SK-N-MC (cell line): Measurements from ENCODE around the gene GALT.

Experiments used
- EZH2 ChIP-seq: fragments of 200-600 bp; sonication (generic); IDR thresholded peaks from one replicate; pipeline ENCODE4 v1.6.1; 2017; ENCODE audit warnings: antibody characterized with exemption
- FOXP2 ChIP-seq: optimal IDR thresholded peaks from 2 replicates; pipeline ENCODE3; 2011; ENCODE audit warnings: mild to moderate bottlenecking, moderate library complexity; ENCODE audit not compliant: insufficient read depth; ENCODE audit errors: extremely low read length, control extremely low read depth
- POLR2AphosphoS5 ChIP-seq: IDR thresholded peaks from 2 replicates; pipeline ENCODE4 v1.6.1; 2012; ENCODE audit warnings: mild to moderate bottlenecking, low read depth, low read length, borderline replicate concordance

DNA sequence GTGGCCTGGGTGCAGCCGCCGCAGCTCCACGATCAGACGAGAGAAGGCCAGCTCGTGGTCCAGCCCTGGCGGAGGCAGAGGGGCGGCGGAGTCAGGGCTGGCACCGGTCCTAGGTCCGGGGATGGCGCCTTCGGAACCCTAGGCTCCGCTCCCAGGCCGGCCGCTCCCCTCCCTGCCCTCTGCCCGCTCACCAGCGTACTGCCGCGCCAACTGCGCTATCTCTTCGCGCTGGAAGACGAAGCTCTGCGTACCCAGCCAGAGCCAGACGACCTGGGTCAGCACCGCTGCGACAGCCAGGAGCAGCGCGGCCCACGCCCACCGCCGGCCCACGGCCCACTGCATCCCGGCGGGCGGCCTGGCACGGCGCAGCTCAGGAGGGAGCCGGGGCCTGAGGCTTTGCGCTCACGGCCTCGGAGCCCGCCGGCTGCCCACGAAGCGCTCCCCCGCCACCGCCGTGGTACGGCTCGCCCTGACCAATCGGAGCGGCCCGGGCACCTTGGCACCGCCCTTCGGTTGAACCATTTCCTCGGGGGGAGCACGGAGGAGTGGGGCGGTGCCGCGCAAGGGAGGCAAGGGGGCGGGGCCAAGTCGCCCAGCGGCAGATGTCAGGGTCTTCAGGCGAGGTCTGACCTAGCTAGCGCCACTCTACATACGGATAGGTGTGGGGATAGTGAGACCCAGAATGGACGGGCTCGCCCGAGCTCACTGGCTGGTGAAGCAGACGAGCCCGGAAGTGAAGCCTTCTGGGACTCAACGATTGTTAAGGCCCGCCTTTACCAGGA is 8.9 kb upstream of the GALT start, which contains the start of gene SIGMAR1:
- no peak for TF ChIP-seq EZH2
- TF ChIP-seq POLR2AphosphoS5 = peak; percentile 93
- TF ChIP-seq FOXP2 = peak; percentile 45
